Peyer's patch (tissue), 4 donors: Measurements from ENCODE around the gene KDM1B. TPM values are rescaled to one million over a fixed set of nuclear protein-coding genes. Genes with fewer than 3 reads are reported as not detected.

ENCODE experiments used
- DNase-seq, 3 donors: peaks; one replicate each; pipeline ENCODE4 v3.0.0-alpha.2; 2017 to 2019
- H3K27ac ChIP-seq, 4 donors: fragments of 200-600 bp; sonication (generic); one replicate each; pipeline ENCODE4 v1.5.1; 2016 to 2019
- H3K27me3 ChIP-seq, 2 donors: fragments of 200-600 bp; sonication (generic); one replicate each; pipeline ENCODE4 v1.5.1; 2019
- H3K36me3 ChIP-seq, 3 donors: fragments of 200-600 bp; sonication (generic); one replicate each; pipeline ENCODE4 v1.5.1; 2016 to 2019
- H3K4me1 ChIP-seq, 4 donors: fragments of 200-600 bp; sonication (generic); one replicate each; pipeline ENCODE4 v1.5.1; 2016 to 2019
- H3K4me3 ChIP-seq, 4 donors: fragments of 200-600 bp; sonication (generic); 1 replicate in 3 of 4; 2 replicates in 1 of 4; pipeline ENCODE4 v1.5.1; 2016 to 2019; ENCODE audit warnings: mild to moderate bottlenecking in 1 of 4
- H3K9me3 ChIP-seq, 4 donors: fragments of 200-600 bp; sonication (generic); one replicate each; pipeline ENCODE4 v1.5.1; 2016 to 2019; ENCODE audit warnings: mild to moderate bottlenecking in 1 of 4
- POLR2A ChIP-seq, 2 donors: fragments of 450-650 bp; IDR thresholded peaks; one replicate each; pipeline ENCODE4 v1.5.1; 2017; ENCODE audit warnings: antibody characterized with exemption in 2 of 2, mild to moderate bottlenecking in 2 of 2, moderate library complexity in 2 of 2
- total RNA-seq, 4 donors: library from RNA; depleted of rRNA; stranded (reverse); fragments of >200 nt; gene quantifications; one replicate each; pipeline ENCODE4 v1.1.0, GENCODE V29; 2016
- TF ChIP-seq, protein P1 (sequence below), 6 experiments: fragments of 450-650 bp in 4 of 6; fragments of 200-600 bp in 2 of 6; sonication (generic) in 1 of 6; IDR thresholded peaks; one replicate each; pipeline ENCODE4 v1.5.1; 2017 to 2019; ENCODE audit warnings: antibody characterized with exemption in 6 of 6, mild to moderate bottlenecking in 3 of 6, moderate library complexity in 1 of 6

KDM1B gene
- total RNA-seq, 4 donors from 2014 or later = 15.1 to 22.1 (median 19.1) TPM

DNA sequence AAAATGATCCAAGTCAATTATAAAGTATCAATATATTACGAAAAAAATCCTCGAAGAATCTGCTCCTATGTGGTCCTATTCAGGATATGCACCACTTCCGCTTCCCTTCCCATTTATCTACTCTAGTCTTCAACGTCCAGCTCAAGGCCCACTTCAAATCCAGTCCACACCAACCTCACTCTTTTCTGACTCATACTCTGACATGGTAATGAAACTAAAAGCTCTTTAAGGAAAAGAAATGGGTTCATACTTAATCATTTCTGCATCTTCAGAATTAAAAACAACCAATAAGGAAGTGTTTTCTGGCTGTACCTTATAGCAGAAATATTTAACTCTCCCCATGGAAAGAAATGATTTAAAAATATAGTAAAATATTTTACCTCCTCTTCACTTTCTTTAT lies 94.0 kb downstream of the KDM1B start:
- H3K4me3 ChIP-seq = no peak overlapping the region
- no peak for DNase-seq
- no peaks in the 10 kb centered on the region for H3K27me3 ChIP-seq
- H3K4me1 ChIP-seq = peaks cover 0 to 6% (median 0%) of the 10 kb centered on the region in 4 donors
- no peak overlapping the region for H3K27ac ChIP-seq
- H3K36me3 ChIP-seq = peaks cover 0 to 45% (median 0%) of the 10 kb centered on the region in 3 donors
- no peak for TF ChIP-seq POLR2A (IDR thresholded peaks at IDR 0.05)
- TF ChIP-seq, protein P1, sequence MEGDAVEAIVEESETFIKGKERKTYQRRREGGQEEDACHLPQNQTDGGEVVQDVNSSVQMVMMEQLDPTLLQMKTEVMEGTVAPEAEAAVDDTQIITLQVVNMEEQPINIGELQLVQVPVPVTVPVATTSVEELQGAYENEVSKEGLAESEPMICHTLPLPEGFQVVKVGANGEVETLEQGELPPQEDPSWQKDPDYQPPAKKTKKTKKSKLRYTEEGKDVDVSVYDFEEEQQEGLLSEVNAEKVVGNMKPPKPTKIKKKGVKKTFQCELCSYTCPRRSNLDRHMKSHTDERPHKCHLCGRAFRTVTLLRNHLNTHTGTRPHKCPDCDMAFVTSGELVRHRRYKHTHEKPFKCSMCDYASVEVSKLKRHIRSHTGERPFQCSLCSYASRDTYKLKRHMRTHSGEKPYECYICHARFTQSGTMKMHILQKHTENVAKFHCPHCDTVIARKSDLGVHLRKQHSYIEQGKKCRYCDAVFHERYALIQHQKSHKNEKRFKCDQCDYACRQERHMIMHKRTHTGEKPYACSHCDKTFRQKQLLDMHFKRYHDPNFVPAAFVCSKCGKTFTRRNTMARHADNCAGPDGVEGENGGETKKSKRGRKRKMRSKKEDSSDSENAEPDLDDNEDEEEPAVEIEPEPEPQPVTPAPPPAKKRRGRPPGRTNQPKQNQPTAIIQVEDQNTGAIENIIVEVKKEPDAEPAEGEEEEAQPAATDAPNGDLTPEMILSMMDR (IDR thresholded peaks at IDR 0.05) = no peak
- H3K9me3 ChIP-seq = no peaks in the 10 kb centered on the region

DNA sequence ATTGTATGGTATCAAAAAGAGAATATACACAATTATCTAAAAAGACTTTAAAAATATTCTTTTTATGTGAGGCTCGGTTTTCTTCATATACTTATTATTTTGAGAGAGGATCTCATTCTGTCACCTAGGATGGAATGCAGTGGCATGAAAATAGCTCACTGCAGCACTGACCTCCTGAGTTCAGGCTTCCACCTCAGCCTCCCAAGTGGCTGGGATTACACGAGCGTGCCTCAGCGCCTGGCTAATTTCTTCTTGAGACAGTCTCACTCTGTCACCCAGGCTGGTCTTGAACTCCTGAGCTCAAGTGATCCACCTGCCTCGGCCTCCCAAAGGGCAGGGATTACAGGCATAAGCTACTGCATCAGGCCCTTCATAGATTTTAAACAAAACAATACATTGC lies 98.4 kb downstream of the KDM1B start:
- Histone ChIP-seq H3K4me1 (no peaks in the 10 kb centered on the region), H3K36me3 (peaks cover 0 to 62% (median 0%) of the 10 kb centered on the region in 3 donors)

DNA sequence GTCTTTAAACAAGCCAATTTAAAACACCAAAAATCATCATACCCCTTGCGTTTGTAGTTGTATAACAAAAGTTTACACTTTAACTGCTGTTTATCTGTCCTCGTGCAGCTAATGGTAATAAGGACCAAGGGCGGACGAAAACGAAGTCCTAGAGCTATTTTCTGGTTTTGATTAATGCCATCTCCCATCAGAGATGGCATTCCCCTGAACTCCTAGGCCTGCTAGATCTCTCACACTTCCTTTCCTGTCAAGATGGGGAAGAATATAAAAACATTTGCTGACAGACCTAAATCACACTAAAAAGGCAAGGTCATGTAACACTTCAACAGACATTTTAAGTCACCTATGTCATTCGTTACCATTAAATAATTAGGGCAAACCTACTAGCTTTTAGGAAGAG lies 99.6 kb downstream of the KDM1B start:
- Histone ChIP-seq H3K36me3 (peaks cover 0 to 50% (median 0%) of the 10 kb centered on the region in 3 donors), H3K27me3 (no peaks in the 10 kb centered on the region), H3K27ac (no peak overlapping the region), H3K4me3 (no peak overlapping the region), H3K4me1 (peaks cover 0 to 5% (median 2%) of the 10 kb centered on the region in 4 donors), H3K9me3 (no peaks in the 10 kb centered on the region)
- no peak for TF ChIP-seq POLR2A (IDR thresholded peaks at IDR 0.05)
- TF ChIP-seq, protein P1 (IDR thresholded peaks at IDR 0.05) = no peak
- no peak for DNase-seq

More for the DNA sequence above, 98.4 kb downstream of the KDM1B start:
- no peak for TF ChIP-seq POLR2A (IDR thresholded peaks at IDR 0.05)
- TF ChIP-seq, protein P1 (IDR thresholded peaks at IDR 0.05) = no peak
- no peak overlapping the region for H3K27ac ChIP-seq
- DNase-seq = no peak
- H3K4me3 ChIP-seq = no peak overlapping the region
- no peaks in the 10 kb centered on the region for H3K9me3 ChIP-seq
- no peaks in the 10 kb centered on the region for H3K27me3 ChIP-seq

DNA sequence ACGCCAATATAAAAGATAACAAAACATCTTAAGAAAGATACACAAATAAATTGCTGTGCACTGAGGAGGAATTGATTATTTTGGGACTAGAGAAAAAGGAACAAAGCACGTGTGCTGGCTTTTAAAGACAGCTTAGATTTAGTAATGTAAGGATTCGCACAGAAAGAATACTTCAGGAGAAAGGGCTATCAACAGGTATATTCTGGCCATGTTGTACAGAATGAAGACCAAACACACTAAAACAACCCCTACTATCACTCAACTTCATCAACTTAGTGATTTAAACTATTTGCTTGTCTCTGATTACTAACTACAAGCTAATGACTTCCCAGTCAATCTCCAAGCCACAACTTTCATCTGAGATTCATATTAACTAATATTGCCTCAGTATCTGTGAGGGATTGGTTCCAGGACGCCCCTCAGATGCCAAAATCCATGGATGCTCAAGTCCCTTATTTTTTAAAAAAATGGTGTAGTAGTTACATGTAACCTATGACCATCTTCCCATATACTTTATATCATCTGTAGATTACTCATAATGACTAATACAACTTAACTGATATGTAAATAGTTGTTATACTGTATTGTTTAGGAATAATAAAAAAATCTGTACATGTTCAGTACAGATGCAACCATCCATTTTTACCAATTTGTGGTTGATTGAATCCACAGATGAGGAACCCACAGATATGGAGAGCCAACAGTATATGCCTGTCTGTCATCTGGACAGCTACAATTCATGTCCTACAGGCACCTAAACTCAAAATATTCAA lies 104.6 kb downstream of the KDM1B start:
- no peaks in the 10 kb centered on the region for H3K9me3 ChIP-seq
- no peak for TF ChIP-seq POLR2A (IDR thresholded peaks at IDR 0.05)
- TF ChIP-seq, protein P1 (IDR thresholded peaks at IDR 0.05) = no peak
- H3K36me3 ChIP-seq = peaks cover 0 to 30% (median 0%) of the 10 kb centered on the region in 3 donors
- H3K27me3 ChIP-seq = no peaks in the 10 kb centered on the region
- H3K4me3 ChIP-seq = no peak overlapping the region
- peak overlapping the region in 1 of 4 donors; percentile 17 for H3K27ac ChIP-seq
- peaks cover 0 to 34% (median 11%) of the 10 kb centered on the region in 4 donors for H3K4me1 ChIP-seq
- no peak for DNase-seq

DNA sequence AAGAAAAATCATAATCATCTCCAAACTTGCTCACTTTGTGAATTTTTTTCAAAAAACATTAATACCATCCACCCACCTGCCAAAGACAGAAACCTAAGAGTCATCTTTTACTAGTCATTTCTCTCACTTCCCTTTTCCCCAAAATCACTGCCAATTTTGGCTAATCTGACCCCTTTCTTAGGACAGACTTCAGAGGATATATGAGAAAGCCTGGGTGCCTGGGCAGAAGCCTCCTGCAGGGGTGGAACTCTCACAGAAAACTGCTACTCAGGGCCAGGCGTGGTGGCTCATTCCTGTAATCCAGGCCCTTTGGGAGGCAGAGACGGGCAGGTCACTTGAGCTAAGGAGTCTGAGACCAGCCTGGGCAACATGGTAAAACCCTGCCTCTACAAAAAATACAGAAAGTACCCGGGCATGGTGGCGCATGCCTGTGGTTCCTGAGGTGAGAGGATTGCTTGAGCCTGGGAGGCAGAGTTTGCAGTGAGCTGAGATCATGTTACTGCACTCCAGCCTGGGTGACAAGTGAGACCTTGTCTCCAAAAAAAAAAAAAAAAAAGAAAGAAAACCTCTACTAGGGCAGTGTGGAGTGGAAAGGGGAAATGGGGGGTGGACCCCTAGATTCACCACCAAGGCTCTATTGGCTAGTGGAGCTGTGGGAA lies 105.4 kb downstream of the KDM1B start:
- TF ChIP-seq POLR2A (IDR thresholded peaks at IDR 0.05) = no peak
- Histone ChIP-seq H3K4me3 (no peak overlapping the region), H3K9me3 (no peaks in the 10 kb centered on the region), H3K27me3 (no peaks in the 10 kb centered on the region), H3K4me1 (peaks cover 0 to 38% (median 11%) of the 10 kb centered on the region in 4 donors), H3K27ac (no peak overlapping the region), H3K36me3 (peaks cover 0 to 23% (median 0%) of the 10 kb centered on the region in 3 donors)
- DNase-seq = no peak

DNA sequence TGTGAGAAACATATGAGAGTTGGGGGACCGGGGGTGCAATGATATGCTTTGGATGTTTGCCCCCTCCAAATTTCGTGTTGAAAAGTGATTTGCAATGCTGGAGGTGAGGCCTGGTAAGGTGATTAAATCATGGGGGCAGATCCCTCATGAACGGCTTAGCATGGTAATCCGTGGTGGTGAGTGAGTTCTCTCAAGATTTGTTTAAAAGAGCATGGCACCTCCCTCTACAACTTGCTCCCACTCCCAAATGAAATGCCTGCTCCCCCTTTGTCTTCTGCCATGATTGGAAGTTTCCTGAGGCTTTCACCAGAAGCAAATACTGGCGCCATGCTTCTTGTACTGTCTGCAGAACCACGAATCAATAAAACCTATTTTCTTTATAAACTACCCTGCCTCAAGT lies 106.7 kb downstream of the KDM1B start:
- peaks cover 0 to 10% (median 0%) of the 10 kb centered on the region in 3 donors for H3K36me3 ChIP-seq
- peak overlapping the region in 1 of 4 donors; percentile 44 for H3K27ac ChIP-seq
- DNase-seq = no peak
- H3K4me1 ChIP-seq = peaks cover 0 to 38% (median 11%) of the 10 kb centered on the region in 4 donors
- no peak overlapping the region for H3K4me3 ChIP-seq
- H3K27me3 ChIP-seq = no peaks in the 10 kb centered on the region
- TF ChIP-seq, protein P1 (IDR thresholded peaks at IDR 0.05) = no peak
- TF ChIP-seq POLR2A (IDR thresholded peaks at IDR 0.05) = no peak
- H3K9me3 ChIP-seq = no peaks in the 10 kb centered on the region
